ENCODE results near the gene DHX57. TPM values are rescaled to one million over a fixed set of nuclear protein-coding genes. Genes with fewer than 3 reads are reported as not detected.

DHX57 gene, protein sequence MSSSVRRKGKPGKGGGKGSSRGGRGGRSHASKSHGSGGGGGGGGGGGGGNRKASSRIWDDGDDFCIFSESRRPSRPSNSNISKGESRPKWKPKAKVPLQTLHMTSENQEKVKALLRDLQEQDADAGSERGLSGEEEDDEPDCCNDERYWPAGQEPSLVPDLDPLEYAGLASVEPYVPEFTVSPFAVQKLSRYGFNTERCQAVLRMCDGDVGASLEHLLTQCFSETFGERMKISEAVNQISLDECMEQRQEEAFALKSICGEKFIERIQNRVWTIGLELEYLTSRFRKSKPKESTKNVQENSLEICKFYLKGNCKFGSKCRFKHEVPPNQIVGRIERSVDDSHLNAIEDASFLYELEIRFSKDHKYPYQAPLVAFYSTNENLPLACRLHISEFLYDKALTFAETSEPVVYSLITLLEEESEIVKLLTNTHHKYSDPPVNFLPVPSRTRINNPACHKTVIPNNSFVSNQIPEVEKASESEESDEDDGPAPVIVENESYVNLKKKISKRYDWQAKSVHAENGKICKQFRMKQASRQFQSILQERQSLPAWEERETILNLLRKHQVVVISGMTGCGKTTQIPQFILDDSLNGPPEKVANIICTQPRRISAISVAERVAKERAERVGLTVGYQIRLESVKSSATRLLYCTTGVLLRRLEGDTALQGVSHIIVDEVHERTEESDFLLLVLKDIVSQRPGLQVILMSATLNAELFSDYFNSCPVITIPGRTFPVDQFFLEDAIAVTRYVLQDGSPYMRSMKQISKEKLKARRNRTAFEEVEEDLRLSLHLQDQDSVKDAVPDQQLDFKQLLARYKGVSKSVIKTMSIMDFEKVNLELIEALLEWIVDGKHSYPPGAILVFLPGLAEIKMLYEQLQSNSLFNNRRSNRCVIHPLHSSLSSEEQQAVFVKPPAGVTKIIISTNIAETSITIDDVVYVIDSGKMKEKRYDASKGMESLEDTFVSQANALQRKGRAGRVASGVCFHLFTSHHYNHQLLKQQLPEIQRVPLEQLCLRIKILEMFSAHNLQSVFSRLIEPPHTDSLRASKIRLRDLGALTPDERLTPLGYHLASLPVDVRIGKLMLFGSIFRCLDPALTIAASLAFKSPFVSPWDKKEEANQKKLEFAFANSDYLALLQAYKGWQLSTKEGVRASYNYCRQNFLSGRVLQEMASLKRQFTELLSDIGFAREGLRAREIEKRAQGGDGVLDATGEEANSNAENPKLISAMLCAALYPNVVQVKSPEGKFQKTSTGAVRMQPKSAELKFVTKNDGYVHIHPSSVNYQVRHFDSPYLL (N-terminal part only)
- total RNA-seq (10 to 100 TPM; 14.7 to 17.9 TPM), polyA plus RNA-seq (ENCODE audit: insufficient read length in 6 of 6) (10 to 100 TPM; 33.0 to 42.8 (median 40.3) TPM)
- long read RNA-seq, donor 1, partial matches to known transcripts = 8 of 9 reads
- long read RNA-seq, donor 1, other reads (novel, unspliced or antisense) = 0 of 9 reads
- long read RNA-seq, donor 2, full-length matches to known transcripts = 4 of 4 reads
- long read RNA-seq, donor 2, partial matches to known transcripts = 0 of 4 reads
- long read RNA-seq, donor 2, other reads (novel, unspliced or antisense) = 0 of 4 reads
- long read RNA-seq, donor 3, full-length matches to known transcripts = 1 of 1 reads
- long read RNA-seq, donor 3, partial matches to known transcripts = 0 of 1 reads
- long read RNA-seq, donor 3, other reads (novel, unspliced or antisense) = 0 of 1 reads
- long read RNA-seq, donor 4 = 0 reads
- long read RNA-seq, donor 5, full-length matches to known transcripts = 5 of 5 reads
- long read RNA-seq, donor 5, partial matches to known transcripts = 0 of 5 reads
- long read RNA-seq, donor 5, other reads (novel, unspliced or antisense) = 0 of 5 reads
- long read RNA-seq, donor 6, full-length matches to known transcripts = 2 of 2 reads
- long read RNA-seq, donor 6, partial matches to known transcripts = 0 of 2 reads
- long read RNA-seq, donor 6, other reads (novel, unspliced or antisense) = 0 of 2 reads
- long read RNA-seq, donor 7 = 0 reads
- long read RNA-seq, donor 8, full-length matches to known transcripts = 2 of 2 reads
- long read RNA-seq, donor 8, partial matches to known transcripts = 0 of 2 reads
- long read RNA-seq, donor 8, other reads (novel, unspliced or antisense) = 0 of 2 reads
- long read RNA-seq, donor 9 = 0 reads
- long read RNA-seq, donor 10 = 0 reads
- long read RNA-seq, donor 11, full-length matches to known transcripts = 2 of 2 reads
- long read RNA-seq, donor 11, partial matches to known transcripts = 0 of 2 reads
- long read RNA-seq, donor 11, other reads (novel, unspliced or antisense) = 0 of 2 reads
- long read RNA-seq, donor 12, full-length matches to known transcripts = 4 of 4 reads
- long read RNA-seq, donor 12, partial matches to known transcripts = 0 of 4 reads
- long read RNA-seq, donor 12, other reads (novel, unspliced or antisense) = 0 of 4 reads

DNA sequence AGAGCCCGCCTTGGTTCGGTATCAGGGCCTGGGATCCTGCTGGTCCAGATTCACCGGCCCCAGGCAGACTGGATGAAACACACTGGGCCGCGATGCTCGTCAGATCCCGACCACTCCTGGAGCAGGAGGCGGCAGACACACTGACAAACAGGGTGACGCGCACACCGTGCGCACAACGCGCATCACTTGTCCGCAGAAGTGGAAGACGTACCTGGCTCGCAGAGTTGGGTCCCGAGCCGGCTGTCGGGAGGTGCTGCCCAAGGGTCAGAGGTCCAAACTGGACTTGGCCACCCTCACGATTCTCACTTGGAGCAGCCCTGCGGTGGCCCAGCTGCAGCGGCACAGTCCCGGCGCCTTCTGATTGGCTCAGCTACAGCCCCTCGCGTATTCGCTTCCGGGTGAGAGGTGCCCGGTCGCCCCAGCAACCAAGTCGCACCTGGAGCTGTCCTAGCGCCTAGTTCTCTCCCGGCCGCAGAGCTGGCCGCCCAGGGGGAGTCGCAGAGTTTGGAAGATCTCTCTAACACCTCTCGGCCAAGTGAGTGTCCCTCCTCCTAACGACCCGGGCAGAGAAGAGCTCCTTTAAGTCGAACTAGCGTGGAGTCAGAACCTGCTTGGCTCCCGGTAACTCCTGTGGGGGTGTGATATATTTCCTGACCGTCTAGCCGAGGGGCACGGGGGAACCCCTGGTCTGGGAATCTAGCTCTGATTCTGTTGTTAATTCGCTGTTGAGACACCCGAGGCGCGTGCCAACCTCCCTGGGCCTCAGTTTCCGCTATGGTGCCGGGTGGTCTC is at the start of gene DHX57, which contains the start of gene MORN2:
Gene DHX57 (minus strand): TSS at position 359 of the 792 bp plus-strand sequence. CDS start 7,529 bp downstream, outside the sequence.
Gene MORN2 (plus strand): TSS at position 401 of the 792 bp plus-strand sequence.
- H3K27ac ChIP-seq = peak within 1 kb of the TSS; percentile 7 to 63
- H3K4me1 ChIP-seq = peaks cover 5 to 15% of the 10 kb centered on the region in 2 donors
- intact Hi-C loops (cut with DNase I) = no loop called here
- H3K9me3 ChIP-seq = peaks cover 0 to 2% of the 10 kb centered on the region in 2 donors
- H3K27me3 ChIP-seq = no peaks in the 10 kb centered on the region
- peak; percentile 85 to 95 (median 90) for DNase-seq
- H3K4me3 ChIP-seq = peak within 1 kb of the TSS; percentile 58 to 87
- no peak for TF ChIP-seq CTCF (IDR thresholded peaks at IDR 0.05)
- H3K36me3 ChIP-seq = no peaks in the 10 kb centered on the region
- peak; percentile 100 for ATAC-seq

- no peak overlapping the region for H3K4me3 ChIP-seq
- no peaks in the 10 kb centered on the region for H3K4me1 ChIP-seq
- intact Hi-C loops (cut with DNase I) = no loop called here
- H3K9me3 ChIP-seq = no peaks in the 10 kb centered on the region
- no peak overlapping the region for H3K27ac ChIP-seq
- no peaks in the 10 kb centered on the region for H3K27me3 ChIP-seq
- ATAC-seq (no peak), DNase-seq (no peak)
- H3K36me3 ChIP-seq = no peaks in the 10 kb centered on the region
- TF ChIP-seq CTCF (IDR thresholded peaks at IDR 0.05) = no peak
Observed at GRCh38 chr2:38922902-38923301, 47.2 kb upstream of the DHX57 start.

GRCh38 chr2:38922389-38922788 is 46.7 kb upstream of the DHX57 start:
- TF ChIP-seq CTCF (IDR thresholded peaks at IDR 0.05) = no peak
- Histone ChIP-seq H3K4me1 (no peaks in the 10 kb centered on the region), H3K27ac (no peak overlapping the region), H3K36me3 (no peaks in the 10 kb centered on the region), H3K4me3 (no peak overlapping the region), H3K9me3 (no peaks in the 10 kb centered on the region), H3K27me3 (no peaks in the 10 kb centered on the region)
- intact Hi-C loops (cut with DNase I) = no loop called here
- DNase-seq (no peak), ATAC-seq (no peak)
